Activated T-cell treated with anti-CD3 and anti-CD28 coated beads, Interleukin-2, amount 50 U/mL, for 72 hours (primary cell): Measurements from ENCODE around the gene COX8A. TPM values are rescaled to one million over a fixed set of nuclear protein-coding genes. Genes with fewer than 3 reads are reported as not detected.
A peak's percentile ranks its signal among the peaks of the same experiment; 100 is the strongest.

Source experiments
- ATAC-seq, 2 donors: fragments of 150-1000 bp; cut with Tn5 transposase; replicated peaks in 1 of 2; 2 replicates each; pipeline ENCODE4 v1.10.0; 2021; ENCODE audit warnings: moderate library complexity in 2 of 2, mild to moderate bottlenecking in 1 of 2
- DNase-seq, 2 donors: peaks; one replicate each; pipeline ENCODE4 v3.0.0; 2021 to 2022; ENCODE audit warnings: mixed read lengths in 1 of 2
- H3K27ac Mint-ChIP-seq: one replicate; pipeline ENCODE4 v1.8.0; 2022; ENCODE audit warnings: mild to moderate bottlenecking, moderate library complexity, mixed read lengths
- H3K27me3 Mint-ChIP-seq: one replicate; pipeline ENCODE4 v1.8.0; 2022; ENCODE audit warnings: low read depth, mixed read lengths
- H3K36me3 Mint-ChIP-seq, 2 donors: one replicate each; pipeline ENCODE4 v1.8.0; 2022; ENCODE audit warnings: mixed read lengths in 2 of 2, mild to moderate bottlenecking in 1 of 2; ENCODE audit not compliant: insufficient read depth in 2 of 2
- H3K4me1 Mint-ChIP-seq: one replicate; pipeline ENCODE4 v1.8.0; 2022; ENCODE audit warnings: low read depth, mixed read lengths
- H3K4me3 Mint-ChIP-seq, 2 donors: one replicate each; pipeline ENCODE4 v1.8.0; 2022; ENCODE audit warnings: mild to moderate bottlenecking in 2 of 2, mixed read lengths in 2 of 2, moderate library complexity in 2 of 2
- H3K9me3 Mint-ChIP-seq, 2 donors: one replicate each; pipeline ENCODE4 v1.8.0; 2022; ENCODE audit warnings: mixed read lengths in 2 of 2
- total RNA-seq, 2 donors: library from RNA; stranded (reverse); gene quantifications; one replicate each; pipeline ENCODE4 v1.2.3, GENCODE V29; 2022

COX8A gene, protein sequence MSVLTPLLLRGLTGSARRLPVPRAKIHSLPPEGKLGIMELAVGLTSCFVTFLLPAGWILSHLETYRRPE
- 100 to 1,000 TPM; 310 to 319 TPM for total RNA-seq

DNA sequence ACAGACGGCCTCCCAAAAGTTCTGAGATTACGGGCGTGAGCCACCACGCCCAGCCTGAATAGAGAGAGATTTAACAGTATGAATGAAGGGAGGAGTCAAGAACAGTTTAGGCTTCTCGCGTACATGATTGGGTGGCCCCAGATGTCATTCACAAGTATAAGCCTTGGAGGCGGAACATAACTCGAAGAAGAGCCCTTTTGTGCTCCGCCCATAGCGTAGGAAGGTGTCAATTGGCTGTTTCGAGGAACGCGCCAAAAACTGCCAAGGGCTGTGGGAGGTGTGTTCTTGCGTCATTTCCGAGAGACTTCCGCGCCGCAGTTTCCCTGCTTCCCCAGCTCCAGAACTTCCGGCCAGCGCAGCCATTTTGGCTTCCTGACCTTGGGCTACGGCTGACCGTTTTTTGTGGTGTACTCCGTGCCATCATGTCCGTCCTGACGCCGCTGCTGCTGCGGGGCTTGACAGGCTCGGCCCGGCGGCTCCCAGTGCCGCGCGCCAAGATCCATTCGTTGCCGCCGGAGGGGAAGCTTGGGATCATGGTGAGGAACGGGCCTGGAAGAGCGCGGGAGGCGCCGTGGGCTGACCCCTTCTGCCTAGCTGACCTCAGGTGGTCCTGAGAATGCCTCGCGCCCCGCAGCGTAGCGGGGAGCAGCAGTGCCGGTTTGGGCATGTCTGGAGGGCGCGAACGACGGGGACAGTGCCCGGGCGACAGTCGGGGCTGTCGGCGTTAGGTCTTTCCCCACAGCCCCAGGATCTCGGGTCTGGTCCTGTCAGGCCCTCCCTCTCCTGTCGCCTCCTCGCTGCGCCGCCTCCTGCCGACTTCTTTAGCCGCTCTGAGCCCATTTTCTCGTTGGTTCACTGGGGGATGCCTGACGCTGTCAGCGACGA is at the start of gene COX8A:
Gene COX8A, plus strand, starts transcription at position 362 of the 885 bp plus-strand sequence. Its CDS starts 61 bp downstream, at position 423.
- ATAC-seq (peak; percentile 98 to 99), DNase-seq (peak; percentile 92 to 97)
- Mint-ChIP-seq H3K4me1 (peaks cover 27% of the 10 kb centered on the region), H3K27me3 (peaks cover 3% of the 10 kb centered on the region), H3K4me3 (peak within 1 kb of the TSS; percentile 98 to 100), H3K36me3 (peaks cover 8 to 25% of the 10 kb centered on the region in 2 donors), H3K9me3 (no peaks in the 10 kb centered on the region), H3K27ac (peak within 1 kb of the TSS; percentile 99)

GRCh38 chr11:63929616-63930015 is 44.8 kb upstream of the COX8A start:
- H3K27ac Mint-ChIP-seq = no peak overlapping the region

DNA sequence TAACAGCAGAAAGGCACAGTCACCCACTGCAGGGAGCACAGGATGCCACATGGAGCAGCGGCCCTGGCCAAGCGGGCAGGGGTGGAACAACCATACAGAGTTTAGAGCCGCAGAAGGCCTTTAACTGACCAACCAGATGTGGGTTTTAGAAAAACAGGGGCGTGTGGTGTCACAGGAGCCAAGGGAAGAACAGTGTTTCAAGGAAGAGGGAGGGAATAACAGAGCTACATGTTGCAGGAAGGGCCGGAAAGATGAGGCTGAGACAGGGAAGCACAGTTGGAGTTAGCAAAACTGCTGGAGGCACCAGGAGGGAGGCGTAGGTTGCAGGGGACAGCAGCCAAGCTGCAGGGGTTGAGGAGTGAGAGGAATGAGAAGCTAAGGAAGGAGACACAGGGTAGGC is 43.4 kb upstream of the COX8A start:
- no peaks in the 10 kb centered on the region for H3K4me1 Mint-ChIP-seq
- no peaks in the 10 kb centered on the region for H3K36me3 Mint-ChIP-seq
- no peak overlapping the region for H3K4me3 Mint-ChIP-seq
- ATAC-seq (no peak), DNase-seq (no peak)
- H3K9me3 Mint-ChIP-seq = no peaks in the 10 kb centered on the region
- no peaks in the 10 kb centered on the region for H3K27me3 Mint-ChIP-seq
- no peak overlapping the region for H3K27ac Mint-ChIP-seq

More at GRCh38 chr11:63929616-63930015, 44.8 kb upstream of the COX8A start:
- Mint-ChIP-seq H3K4me1 (no peaks in the 10 kb centered on the region), H3K27me3 (no peaks in the 10 kb centered on the region), H3K36me3 (no peaks in the 10 kb centered on the region), H3K9me3 (no peaks in the 10 kb centered on the region), H3K4me3 (no peak overlapping the region)
- DNase-seq (no peak), ATAC-seq (no peak)

- no peaks in the 10 kb centered on the region for H3K4me1 Mint-ChIP-seq
- DNase-seq (no peak), ATAC-seq (no peak)
- H3K4me3 Mint-ChIP-seq = no peak overlapping the region
- no peaks in the 10 kb centered on the region for H3K9me3 Mint-ChIP-seq
- no peak overlapping the region for H3K27ac Mint-ChIP-seq
- no peaks in the 10 kb centered on the region for H3K27me3 Mint-ChIP-seq
- H3K36me3 Mint-ChIP-seq = no peaks in the 10 kb centered on the region
These were observed 42.5 kb upstream of the COX8A start for GRCh38 chr11:63931876-63932275.

GRCh38 chr11:63933459-63933858 is 41.0 kb upstream of the COX8A start:
- Mint-ChIP-seq H3K4me1 (peaks cover 11% of the 10 kb centered on the region), H3K9me3 (no peaks in the 10 kb centered on the region), H3K27me3 (no peaks in the 10 kb centered on the region), H3K27ac (no peak overlapping the region), H3K4me3 (no peak overlapping the region), H3K36me3 (no peaks in the 10 kb centered on the region)
- ATAC-seq (no peak), DNase-seq (no peak)

DNA sequence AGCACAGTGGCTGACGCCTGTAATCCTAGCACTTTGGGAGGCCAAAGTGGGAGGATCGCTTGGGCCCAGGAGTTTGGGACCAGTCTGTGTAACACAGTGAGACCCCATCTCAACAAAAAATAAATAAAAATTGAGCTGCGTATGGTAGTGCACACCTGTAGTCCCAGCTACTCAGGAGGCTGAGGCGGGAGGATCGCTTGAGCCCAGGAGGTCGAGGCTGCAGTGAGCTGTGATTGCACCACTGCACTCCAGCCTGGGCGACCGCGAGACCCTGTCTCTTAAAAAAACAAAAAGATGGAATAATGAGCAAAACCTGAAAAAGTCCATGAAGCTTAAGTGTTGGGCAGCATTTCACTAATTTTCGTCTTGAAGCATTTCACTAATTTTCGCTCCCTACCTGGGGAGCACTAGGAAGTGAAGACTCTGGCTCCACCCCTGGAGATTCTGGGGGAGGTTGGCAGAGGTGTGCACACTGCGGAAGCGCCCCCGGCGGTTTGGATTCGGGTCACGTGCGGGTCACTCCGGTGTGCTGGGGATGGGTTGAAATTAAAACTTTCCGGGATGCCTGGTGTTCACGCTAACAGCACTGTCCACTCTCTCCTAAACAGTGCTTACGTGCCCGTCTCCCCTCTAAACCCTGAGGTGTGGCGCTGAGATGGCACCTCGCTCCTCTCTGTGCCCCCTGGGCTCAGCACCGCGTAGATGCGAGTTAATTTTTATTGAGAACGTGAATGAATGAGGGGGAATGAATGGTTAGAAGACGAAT is 36.5 kb upstream of the COX8A start:
- Mint-ChIP-seq H3K9me3 (no peaks in the 10 kb centered on the region), H3K4me1 (peaks cover 39% of the 10 kb centered on the region), H3K27ac (peak overlapping the region; percentile 81), H3K36me3 (no peaks in the 10 kb centered on the region), H3K4me3 (peak overlapping the region; percentile 94 to 98), H3K27me3 (no peaks in the 10 kb centered on the region)
- peak; percentile 16 to 19 for ATAC-seq
- peak in 1 of 2 donors; percentile 30 for DNase-seq

- peak; percentile 95 to 96 for ATAC-seq
- peak within 1 kb of the TSS; percentile 81 for H3K27ac Mint-ChIP-seq
These were observed 35.7 kb upstream of the COX8A start, which contains the start of gene NAA40 for GRCh38 chr11:63938479-63939396. TSS of gene NAA40 (plus strand) at chr11:63939002. CDS start at chr11:63939097, 95 bp downstream.

GRCh38 chr11:63939397-63939891 is 35.0 kb upstream of the COX8A start:
- peak overlapping the region; percentile 1 for H3K27ac Mint-ChIP-seq
- H3K36me3 Mint-ChIP-seq = no peaks in the 10 kb centered on the region
- peaks cover 43% of the 10 kb centered on the region for H3K4me1 Mint-ChIP-seq
- peak overlapping the region; percentile 94 to 98 for H3K4me3 Mint-ChIP-seq
- DNase-seq (no peak), ATAC-seq (no peak)
- H3K9me3 Mint-ChIP-seq = no peaks in the 10 kb centered on the region
- no peaks in the 10 kb centered on the region for H3K27me3 Mint-ChIP-seq

More at GRCh38 chr11:63938479-63939396, 35.7 kb upstream of the COX8A start, which contains the start of gene NAA40:
- peak; percentile 96 for DNase-seq
- Mint-ChIP-seq H3K27me3 (no peaks in the 10 kb centered on the region), H3K4me3 (peak within 1 kb of the TSS; percentile 94 to 98), H3K9me3 (no peaks in the 10 kb centered on the region), H3K4me1 (peaks cover 39% of the 10 kb centered on the region), H3K36me3 (no peaks in the 10 kb centered on the region)

GRCh38 chr11:63940786-63941185 is 33.6 kb upstream of the COX8A start:
- no peaks in the 10 kb centered on the region for H3K9me3 Mint-ChIP-seq
- no peak for DNase-seq
- peak overlapping the region; percentile 94 to 98 for H3K4me3 Mint-ChIP-seq
- no peak for ATAC-seq
- H3K27ac Mint-ChIP-seq = peak overlapping the region; percentile 15
- H3K4me1 Mint-ChIP-seq = peaks cover 43% of the 10 kb centered on the region
- no peaks in the 10 kb centered on the region for H3K27me3 Mint-ChIP-seq
- H3K36me3 Mint-ChIP-seq = no peaks in the 10 kb centered on the region

GRCh38 chr11:63941901-63942300 is 32.5 kb upstream of the COX8A start:
- no peak overlapping the region for H3K4me3 Mint-ChIP-seq
- no peak overlapping the region for H3K27ac Mint-ChIP-seq
- no peaks in the 10 kb centered on the region for H3K27me3 Mint-ChIP-seq
- no peaks in the 10 kb centered on the region for H3K36me3 Mint-ChIP-seq
- H3K9me3 Mint-ChIP-seq = no peaks in the 10 kb centered on the region
- H3K4me1 Mint-ChIP-seq = peaks cover 43% of the 10 kb centered on the region
- ATAC-seq (no peak), DNase-seq (no peak)

DNA sequence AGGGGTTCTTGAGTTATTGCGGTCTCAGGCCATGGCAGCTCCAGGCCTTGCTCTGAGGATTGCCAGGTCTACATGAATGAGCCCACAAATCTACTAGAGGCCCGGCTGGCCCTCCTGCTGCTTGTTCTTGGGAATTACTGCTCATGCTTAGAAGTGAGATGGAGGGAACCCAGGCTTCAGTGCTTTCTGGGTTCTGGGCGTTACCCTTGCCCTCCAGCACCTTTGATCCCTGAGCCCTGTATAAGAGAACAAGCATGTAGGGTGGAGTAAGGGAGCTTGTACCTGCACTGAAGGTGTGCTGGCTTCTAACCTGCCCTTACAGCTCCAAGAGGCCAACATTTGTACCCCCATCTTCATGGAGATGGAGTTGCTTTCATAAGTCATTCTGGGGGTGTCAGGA is 31.6 kb upstream of the COX8A start:
- Mint-ChIP-seq H3K27me3 (no peaks in the 10 kb centered on the region), H3K9me3 (no peaks in the 10 kb centered on the region), H3K27ac (no peak overlapping the region), H3K4me1 (peaks cover 39% of the 10 kb centered on the region), H3K36me3 (no peaks in the 10 kb centered on the region), H3K4me3 (no peak overlapping the region)
- no peak for DNase-seq
- no peak for ATAC-seq

GRCh38 chr11:63944987-63945386 is 29.4 kb upstream of the COX8A start:
- no peak for DNase-seq

More at GRCh38 chr11:63944987-63945386, 29.4 kb upstream of the COX8A start:
- H3K9me3 Mint-ChIP-seq = no peaks in the 10 kb centered on the region
- H3K27me3 Mint-ChIP-seq = no peaks in the 10 kb centered on the region
- no peak overlapping the region for H3K4me3 Mint-ChIP-seq
- ATAC-seq = no peak
- H3K4me1 Mint-ChIP-seq = peaks cover 25% of the 10 kb centered on the region
- H3K36me3 Mint-ChIP-seq = no peaks in the 10 kb centered on the region
- H3K27ac Mint-ChIP-seq = no peak overlapping the region
